GM11168 (cell line): ENCODE measurements around the gene SAXO2.
"Not testable (repeated sequence)": the region's sequence is repeated elsewhere in the genome, so short reads cannot be mapped to it uniquely, and the experiment has no call there.

Experiments used
- in situ Hi-C: fragments of 300-500 bp; cut with MboI; formaldehyde crosslinking; loops from one replicate; pipeline ENCODE4 v1.12.0; 2022; ENCODE audit warnings: low sequenced_read_pairs; ENCODE audit not compliant: unreplicated experiment

Gene SAXO2

DNA sequence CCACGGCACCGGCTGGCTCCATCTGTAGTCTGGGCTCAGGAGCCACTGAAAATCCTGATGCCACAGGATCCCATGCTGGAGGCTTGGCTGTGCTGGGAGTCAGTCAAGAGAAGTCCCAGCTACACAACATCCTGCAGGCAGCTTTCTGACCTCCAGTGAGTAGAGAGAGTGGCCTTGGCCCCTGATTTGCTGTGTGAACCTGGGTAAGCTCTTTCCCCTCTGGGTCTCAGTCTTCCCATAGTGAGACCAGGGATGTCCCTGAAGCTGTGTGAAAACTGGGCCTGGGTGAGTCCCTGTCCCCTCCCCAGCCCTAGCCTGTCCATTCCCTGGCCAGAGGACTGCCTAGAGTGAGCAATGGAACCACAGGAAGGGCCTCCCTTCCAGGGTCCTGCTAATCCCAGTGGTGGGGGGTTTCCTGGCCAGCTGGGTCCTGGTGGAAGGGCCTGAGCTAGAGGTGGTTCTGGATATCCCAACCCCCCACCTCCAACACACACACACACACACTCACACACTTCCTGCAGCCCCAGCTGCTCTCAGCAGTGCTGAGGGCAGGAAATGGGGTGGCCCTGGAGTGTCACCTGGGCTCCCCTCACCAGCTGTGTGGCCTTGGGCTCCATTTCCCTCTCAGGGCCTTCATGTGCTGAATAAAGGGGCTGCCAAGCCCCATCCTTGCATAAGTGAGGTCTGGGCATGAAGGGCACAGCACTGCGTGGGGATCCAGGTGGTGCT lies 69.1 kb downstream of the SAXO2 start:
- in situ Hi-C loops, result not testable (repeated sequence)

DNA sequence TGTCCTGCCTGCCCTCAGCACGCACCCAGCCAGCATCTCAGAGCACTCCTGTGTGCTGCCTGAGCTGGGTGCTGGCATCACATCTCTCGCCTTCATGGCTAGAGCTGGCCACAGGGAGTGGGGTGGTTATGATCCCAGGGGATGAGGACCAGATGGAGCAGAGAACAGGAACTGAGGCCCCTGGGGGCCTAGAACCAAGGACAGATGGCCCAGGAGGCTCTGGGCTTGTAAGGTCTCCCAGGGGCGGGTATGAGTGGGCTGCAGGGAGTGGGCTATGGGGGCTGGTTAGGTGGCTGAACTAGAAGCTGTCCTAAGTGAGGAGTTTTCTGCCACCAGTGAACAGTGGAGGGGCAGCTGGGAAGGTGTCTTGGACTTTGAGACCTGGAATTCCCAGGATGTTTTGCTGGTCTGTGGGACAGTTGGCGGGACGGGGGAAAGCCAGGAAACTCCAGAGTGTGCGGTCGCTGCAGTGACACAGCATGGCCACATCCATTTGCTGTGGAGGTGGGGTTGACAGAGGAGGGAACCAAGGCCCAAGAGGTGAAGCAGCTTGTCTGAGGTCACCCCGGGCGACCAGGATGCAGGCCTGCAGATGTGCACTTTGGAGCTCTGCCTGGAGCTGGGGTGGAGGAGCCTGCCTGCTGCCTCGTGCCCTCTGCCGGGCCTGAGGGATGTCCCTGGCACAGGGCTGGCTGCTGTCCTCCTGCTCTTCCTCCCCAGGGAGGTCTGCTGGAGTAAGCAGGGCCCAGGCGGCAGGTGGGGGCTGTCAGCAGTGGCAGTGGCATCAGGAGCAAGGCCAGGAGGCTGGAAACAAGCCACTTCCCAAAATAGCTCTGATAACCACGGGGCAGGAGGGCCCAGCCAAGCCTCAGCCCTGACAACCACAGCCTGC lies 70.3 kb downstream of the SAXO2 start:
- in situ Hi-C loops, result not testable (repeated sequence)

DNA sequence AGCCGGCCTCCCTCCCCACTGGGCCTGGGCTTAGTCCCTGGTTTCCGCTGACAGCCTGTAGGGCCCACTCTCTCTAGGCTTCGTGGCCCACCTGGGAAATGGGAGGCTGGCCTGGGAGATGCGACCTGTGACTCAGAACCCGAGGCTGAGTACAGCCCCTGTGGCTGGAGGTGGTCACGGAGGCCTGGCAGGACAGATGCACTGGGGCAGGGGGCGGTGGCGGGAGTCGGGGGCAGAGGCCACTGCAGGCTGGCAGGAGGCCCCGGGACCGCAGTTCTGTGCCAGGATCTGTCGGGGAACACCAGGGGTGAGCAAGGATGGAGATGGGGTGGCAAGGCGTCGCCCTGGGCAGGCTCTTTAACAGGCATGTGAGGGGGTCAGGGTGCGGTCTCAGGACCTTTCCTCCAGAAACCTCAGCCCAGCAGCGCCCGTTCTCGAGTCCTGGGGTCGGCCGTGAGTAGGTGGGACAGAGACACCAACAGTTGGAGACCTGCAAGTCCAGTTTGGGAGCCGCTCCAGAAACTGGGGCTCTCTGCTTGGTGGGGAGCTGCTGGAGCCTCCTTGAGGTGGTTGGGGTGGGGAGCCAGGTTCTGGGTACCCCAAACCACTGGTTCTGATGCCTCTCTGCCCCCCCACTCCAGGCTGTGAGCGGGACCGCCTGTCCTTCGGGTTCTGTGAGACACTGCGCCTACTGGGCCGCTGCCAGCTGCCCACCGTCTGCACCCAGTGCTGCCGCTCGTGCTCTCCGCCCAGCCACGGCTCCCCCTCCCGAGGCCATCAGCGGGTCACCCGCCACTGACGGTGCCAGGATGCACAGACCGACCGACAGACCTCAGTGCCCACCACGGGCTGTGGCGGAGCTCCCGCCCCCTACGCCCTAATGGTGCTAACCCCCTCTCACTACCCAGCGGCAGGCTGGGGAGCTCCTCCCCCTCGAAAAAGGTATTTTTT lies 71.3 kb downstream of the SAXO2 start:
- in situ Hi-C loops, result not testable (repeated sequence)
